IPS DF 6.9 (cell line): ENCODE data around the gene AQP3.

Source experiments
- DNase-seq: peaks from one replicate; pipeline ENCODE4 v3.0.0-alpha.2; 2013; ENCODE audit warnings: low read depth, low spot score
- H3K27ac ChIP-seq: one replicate; pipeline ENCODE4 v1.5.1; 2013; ENCODE audit warnings: low read length, control low read depth
- H3K27me3 ChIP-seq: 2 replicates; pipeline ENCODE4 v1.6.1; 2013; ENCODE audit warnings: mild to moderate bottlenecking, low read length; ENCODE audit not compliant: control insufficient read depth, insufficient read depth
- H3K36me3 ChIP-seq: 2 replicates; pipeline ENCODE4 v1.6.1; 2013; ENCODE audit warnings: low read length; ENCODE audit not compliant: control insufficient read depth, insufficient read depth
- H3K4me1 ChIP-seq: 2 replicates; pipeline ENCODE4 v1.6.1; 2013; ENCODE audit warnings: low read length; ENCODE audit not compliant: control insufficient read depth, insufficient read depth
- H3K4me3 ChIP-seq: 2 replicates; pipeline ENCODE4 v1.5.1; 2013; ENCODE audit warnings: mild to moderate bottlenecking, low read length
- H3K9me3 ChIP-seq: 2 replicates; pipeline ENCODE4 v1.6.1; 2013; ENCODE audit warnings: low read length, inconsistent platforms; ENCODE audit not compliant: control insufficient read depth, insufficient read depth
- WGBS: extraction: QIAGEN DNeasy Blood & Tissue Kit; methylation state at CpG from one replicate; pipeline ENCODE4 v1.1.7; 2013; ENCODE audit warnings: mixed read lengths, missing lambda C conversion rate; ENCODE audit not compliant: insufficient read length, insufficient coverage; 5-methylcytosine and 5-hydroxymethylcytosine counted together

The AQP3 gene

DNA sequence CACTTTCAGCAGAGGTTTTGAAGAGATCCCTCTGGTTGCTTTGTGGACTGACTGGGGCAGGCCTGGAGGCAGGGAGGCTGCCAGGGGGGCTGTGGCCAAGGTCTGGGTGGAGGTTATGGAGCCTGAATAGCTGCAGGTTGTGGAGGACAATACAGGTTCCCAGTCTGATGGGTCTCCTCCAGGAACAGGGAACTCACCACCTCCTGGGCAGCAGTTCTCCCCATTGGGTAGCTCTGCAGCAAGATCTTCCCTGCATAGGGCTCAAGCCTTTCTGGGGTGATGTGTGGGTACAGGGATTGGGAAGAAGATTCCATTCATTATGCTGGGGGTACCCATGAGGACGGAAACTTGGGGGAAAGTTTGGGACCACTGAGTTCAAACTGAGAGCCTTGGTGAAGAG, 6.8 kb downstream of the AQP3 start:
- Histone ChIP-seq H3K4me1 (peaks cover 4% of the 10 kb centered on the region), H3K27me3 (no peaks in the 10 kb centered on the region), H3K4me3 (no peak overlapping the region), H3K9me3 (no peaks in the 10 kb centered on the region), H3K27ac (no peak overlapping the region), H3K36me3 (no peaks in the 10 kb centered on the region)
- DNase-seq: no peak
- WGBS: no CpG with 5 or more reads among the region's 1 CpG

DNA sequence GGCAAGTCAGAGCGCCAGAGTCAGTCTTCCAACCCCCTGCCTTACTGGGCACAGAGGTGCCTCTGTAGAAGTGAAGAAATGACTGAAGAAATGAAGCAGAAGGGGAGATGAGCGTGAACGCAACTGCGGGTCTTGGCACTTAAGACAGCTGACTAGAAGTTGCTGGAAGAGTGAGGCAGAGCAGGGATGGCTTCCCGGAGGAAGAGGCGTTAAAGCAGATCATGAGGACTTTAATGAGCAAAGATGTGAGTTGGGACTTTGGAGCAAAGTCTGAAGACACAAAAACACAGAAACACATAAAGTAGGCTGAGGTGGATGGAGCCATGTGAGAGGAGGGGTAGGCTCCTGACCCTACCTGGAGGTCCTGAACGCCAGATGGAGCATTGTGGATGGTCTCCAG, 7.2 kb downstream of the AQP3 start:
- Histone ChIP-seq H3K36me3 (no peaks in the 10 kb centered on the region), H3K4me3 (no peak overlapping the region), H3K27me3 (no peaks in the 10 kb centered on the region), H3K9me3 (no peaks in the 10 kb centered on the region), H3K27ac (no peak overlapping the region), H3K4me1 (peaks cover 4% of the 10 kb centered on the region)
- no CpG with 5 or more reads among the region's 7 CpGs for WGBS
- no peak for DNase-seq

DNA sequence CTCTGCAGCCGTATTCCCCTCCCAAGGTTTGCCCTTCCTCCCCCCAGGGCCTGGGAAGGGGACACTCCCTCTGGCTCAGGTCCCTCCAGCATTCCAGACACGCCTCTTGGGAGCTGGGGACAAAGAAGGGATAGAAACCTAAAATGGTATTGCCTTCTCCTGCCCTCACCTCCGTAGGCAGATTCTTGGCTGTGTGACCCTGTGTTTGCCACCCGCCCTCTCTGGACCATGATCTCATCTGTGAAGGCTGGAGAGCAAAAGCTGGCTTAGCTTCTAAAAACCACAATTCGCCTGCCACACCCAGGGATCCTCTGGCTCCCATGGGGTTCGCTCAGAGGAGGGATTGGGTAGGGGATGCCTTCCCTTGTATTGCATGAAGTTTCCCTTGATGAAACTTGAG, 7.7 kb downstream of the AQP3 start:
- no peak for DNase-seq
- Histone ChIP-seq H3K4me1 (peaks cover 4% of the 10 kb centered on the region), H3K27me3 (no peaks in the 10 kb centered on the region), H3K9me3 (no peaks in the 10 kb centered on the region), H3K36me3 (no peaks in the 10 kb centered on the region), H3K4me3 (no peak overlapping the region), H3K27ac (no peak overlapping the region)
- WGBS: no CpG with 5 or more reads among the region's 6 CpGs

DNA sequence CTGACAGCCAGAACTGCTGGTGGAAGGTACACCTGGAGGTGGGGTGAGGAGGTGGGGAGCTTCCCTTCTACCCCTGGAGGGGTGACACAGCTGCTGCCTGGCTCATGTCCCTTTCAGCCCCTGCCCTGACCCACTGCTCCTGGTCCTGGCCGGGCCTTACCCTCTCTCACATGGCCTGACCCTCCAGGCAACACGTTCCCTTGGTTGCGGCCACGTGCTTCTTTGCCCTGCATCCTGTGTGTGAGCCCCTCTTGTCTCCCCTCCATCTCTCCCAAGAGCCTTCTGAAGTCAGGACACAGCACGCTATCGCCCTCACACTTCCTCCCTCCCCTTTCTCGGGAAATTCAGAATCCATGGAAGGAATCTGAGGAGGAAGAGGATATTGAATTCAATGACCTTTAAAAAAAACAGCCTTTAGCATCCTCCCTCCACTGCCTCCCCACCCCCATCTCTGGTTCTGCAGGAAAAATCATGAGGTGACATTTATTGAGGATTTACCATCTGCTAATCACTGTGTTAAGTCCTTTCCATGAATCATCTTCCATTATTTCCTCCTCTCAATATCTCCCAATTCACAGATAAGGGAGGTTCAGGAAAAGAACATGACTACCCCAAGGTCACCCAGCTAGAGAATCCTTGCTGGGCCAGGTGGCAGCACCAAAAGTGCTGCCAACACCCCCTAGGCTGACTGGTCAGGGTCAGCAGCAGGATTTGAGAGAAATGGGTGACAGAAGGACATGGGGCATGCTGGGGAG, 8.3 kb downstream of the AQP3 start:
- peaks cover 4% of the 10 kb centered on the region for H3K4me1 ChIP-seq
- DNase-seq: no peak
- no peak overlapping the region for H3K27ac ChIP-seq
- no peak overlapping the region for H3K4me3 ChIP-seq
- no peaks in the 10 kb centered on the region for H3K9me3 ChIP-seq
- no peaks in the 10 kb centered on the region for H3K27me3 ChIP-seq
- WGBS: no CpG with 5 or more reads among the region's 7 CpGs
- no peaks in the 10 kb centered on the region for H3K36me3 ChIP-seq

DNA sequence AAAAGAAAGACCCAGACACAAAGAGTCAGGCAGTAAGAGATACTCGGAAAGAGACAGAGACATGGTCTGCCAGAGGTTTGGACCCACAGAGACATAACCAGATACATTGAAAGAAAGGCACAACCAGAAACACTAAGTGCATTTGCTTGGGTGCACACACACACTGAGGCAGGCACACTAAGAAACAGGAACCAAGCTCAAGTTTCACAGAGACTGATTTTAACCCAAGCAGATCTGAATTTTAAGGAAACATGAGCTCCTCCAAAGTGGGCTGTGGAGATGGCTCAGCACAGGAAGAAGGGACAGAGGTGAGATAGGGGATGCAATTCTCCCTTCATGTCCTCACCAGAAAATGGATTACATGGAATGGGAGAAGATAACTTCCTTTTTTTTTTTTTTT, 9.5 kb downstream of the AQP3 start:
- Histone ChIP-seq H3K27me3 (no peaks in the 10 kb centered on the region), H3K4me1 (no peaks in the 10 kb centered on the region), H3K4me3 (no peak overlapping the region), H3K36me3 (no peaks in the 10 kb centered on the region), H3K27ac (no peak overlapping the region), H3K9me3 (no peaks in the 10 kb centered on the region)
- no CpG with 5 or more reads among the region's 1 CpG for WGBS
- no peak for DNase-seq

DNA sequence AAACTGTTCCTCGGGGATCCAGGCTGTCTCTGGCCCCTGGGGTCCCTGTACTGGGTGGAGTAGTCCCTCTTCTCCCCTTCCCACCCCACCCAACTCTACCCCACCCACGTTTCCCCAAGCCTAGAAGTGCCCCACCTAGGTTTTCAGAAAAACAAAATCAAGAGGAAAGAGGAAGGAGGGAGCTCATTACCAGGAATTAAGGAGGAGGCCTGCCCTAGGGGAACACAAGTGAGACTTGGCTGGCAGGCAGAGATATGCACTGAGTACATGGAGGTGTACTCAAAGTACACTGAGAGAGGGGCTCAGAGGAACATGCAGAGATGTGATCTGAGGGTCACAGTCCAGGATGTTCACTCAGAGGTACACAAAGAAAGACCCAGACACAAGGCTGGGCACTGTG, 10.2 kb downstream of the AQP3 start:
- Histone ChIP-seq H3K27me3 (no peaks in the 10 kb centered on the region), H3K4me3 (no peak overlapping the region), H3K4me1 (no peaks in the 10 kb centered on the region), H3K27ac (no peak overlapping the region), H3K36me3 (no peaks in the 10 kb centered on the region), H3K9me3 (no peaks in the 10 kb centered on the region)
- no CpG with 5 or more reads among the region's 2 CpGs for WGBS
- no peak for DNase-seq

DNA sequence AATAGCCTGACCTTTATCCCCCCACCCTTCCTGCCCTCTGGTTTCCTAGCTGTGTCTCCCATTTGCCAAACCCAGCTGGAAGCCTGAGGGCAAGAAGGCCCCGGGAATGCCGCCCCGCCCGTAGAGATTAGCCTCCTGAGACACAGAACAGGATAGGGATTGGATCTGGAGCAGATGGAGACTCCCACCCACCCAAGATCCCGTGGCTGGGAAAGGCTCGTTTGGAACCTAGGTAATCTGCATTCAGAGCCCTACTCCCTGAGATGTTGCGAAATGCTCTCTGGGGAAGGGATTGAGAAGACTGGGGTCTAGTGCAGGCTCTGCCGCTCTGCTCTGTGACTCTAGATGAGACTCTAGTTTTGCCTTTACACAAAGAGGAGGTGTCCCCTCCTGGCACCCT, 10.9 kb downstream of the AQP3 start:
- H3K27ac ChIP-seq: no peak overlapping the region
- no CpG with 5 or more reads among the region's 8 CpGs for WGBS
- no peaks in the 10 kb centered on the region for H3K4me1 ChIP-seq
- H3K9me3 ChIP-seq: no peaks in the 10 kb centered on the region
- H3K36me3 ChIP-seq: no peaks in the 10 kb centered on the region
- no peaks in the 10 kb centered on the region for H3K27me3 ChIP-seq
- H3K4me3 ChIP-seq: no peak overlapping the region
- DNase-seq: no peak

DNA sequence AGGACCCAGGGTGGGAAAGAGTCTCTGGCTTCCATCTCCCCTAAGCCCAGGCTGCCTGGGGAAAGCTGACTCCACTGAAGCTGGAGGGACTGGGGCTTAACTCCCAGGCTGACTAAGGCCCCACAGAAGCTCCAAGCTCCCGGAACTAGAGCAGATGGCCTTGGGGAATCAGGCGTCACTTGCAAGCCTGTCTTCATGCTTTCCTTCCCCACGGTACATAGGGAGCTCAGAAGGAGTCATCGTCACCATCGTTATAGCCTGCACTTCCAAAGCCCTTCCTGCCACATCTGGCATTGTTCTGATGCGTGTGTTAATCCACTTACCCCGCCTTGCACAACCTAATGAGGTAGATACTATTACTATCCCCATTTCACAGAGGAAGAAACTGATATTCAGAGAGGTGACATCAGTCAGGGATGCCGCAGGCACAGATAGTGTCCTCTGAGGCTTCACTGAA, 11.5 kb downstream of the AQP3 start:
- Histone ChIP-seq H3K4me3 (no peak overlapping the region), H3K9me3 (no peaks in the 10 kb centered on the region), H3K27me3 (no peaks in the 10 kb centered on the region), H3K27ac (no peak overlapping the region), H3K36me3 (no peaks in the 10 kb centered on the region), H3K4me1 (no peaks in the 10 kb centered on the region)
- no peak for DNase-seq
- WGBS: no CpG with 5 or more reads among the region's 8 CpGs

DNA sequence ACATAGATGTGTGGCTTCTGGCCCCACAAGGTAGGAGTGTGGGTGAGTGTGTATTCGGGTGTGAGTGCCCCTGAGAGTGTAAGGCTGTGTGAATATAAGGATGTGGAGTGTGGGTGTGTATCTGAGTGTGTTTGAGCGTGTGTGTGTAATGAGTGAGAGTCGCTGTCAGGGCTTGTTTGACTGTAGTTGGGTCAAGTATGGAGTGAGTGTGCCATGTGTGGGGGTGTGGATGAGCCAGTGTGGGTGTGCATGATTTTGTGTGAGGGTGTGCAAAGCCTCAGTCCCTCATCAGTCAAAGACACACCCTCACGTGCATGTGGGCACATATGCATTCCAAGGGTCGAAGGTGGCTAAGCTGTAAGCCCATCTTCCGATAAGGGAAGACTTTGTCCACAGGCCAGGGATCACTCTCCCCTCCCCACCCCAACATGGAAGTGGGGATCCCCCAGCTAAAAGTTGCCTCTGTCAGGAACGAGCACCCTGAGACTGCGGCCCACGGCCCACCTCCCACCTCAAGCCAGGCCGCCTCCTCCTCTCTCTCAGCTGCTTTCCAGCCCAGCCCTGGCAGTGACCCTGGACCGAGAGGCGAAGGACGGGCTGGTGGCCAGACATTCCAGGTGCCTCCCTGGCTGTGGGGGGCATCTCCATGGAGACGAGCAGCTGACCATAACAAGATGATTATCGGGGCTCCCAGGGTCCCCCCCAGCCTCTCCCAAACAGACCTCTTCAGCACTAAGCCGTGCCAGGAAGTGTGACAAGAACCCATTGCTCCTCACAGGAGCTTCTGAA, 12.9 kb downstream of the AQP3 start:
- Histone ChIP-seq H3K9me3 (no peaks in the 10 kb centered on the region), H3K4me1 (no peaks in the 10 kb centered on the region), H3K27ac (no peak overlapping the region), H3K4me3 (no peak overlapping the region), H3K36me3 (no peaks in the 10 kb centered on the region), H3K27me3 (no peaks in the 10 kb centered on the region)
- no peak for DNase-seq
- 100% methylated on average over 3 of the region's 16 CpGs for WGBS

DNA sequence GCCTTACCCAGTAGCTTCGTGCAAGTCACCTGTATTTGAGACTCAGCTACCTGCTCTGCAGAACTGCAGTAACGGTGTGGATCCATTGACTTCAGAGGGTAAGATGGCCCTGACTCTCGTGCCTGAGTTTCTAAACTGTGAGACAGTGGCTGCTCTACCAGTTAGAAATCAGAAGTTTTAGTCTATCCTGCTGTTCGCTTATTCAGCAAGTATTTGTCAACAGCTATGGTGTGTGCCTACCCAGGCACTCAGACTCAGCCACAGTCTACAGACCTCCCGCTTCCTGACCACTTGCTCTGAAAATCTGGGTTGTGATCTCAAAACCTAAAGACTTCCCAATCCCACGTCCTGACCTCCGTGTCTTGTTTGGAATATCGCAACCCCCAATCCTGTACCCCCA, 13.5 kb downstream of the AQP3 start:
- DNase-seq: no peak
- no CpG with 5 or more reads among the region's 8 CpGs for WGBS

More for the DNA sequence above, 13.5 kb downstream of the AQP3 start:
- H3K27ac ChIP-seq: no peak overlapping the region
- H3K4me1 ChIP-seq: no peaks in the 10 kb centered on the region
- no peaks in the 10 kb centered on the region for H3K36me3 ChIP-seq
- H3K4me3 ChIP-seq: no peak overlapping the region
- no peaks in the 10 kb centered on the region for H3K9me3 ChIP-seq
- H3K27me3 ChIP-seq: no peaks in the 10 kb centered on the region
